GM12878 (cell line): ENCODE measurements around the gene ALG12.

Experiments
- EGR1 ChIP-seq, 2 experiments: IDR thresholded peaks; 1 replicate in 1 of 2; 2 replicates in 1 of 2; pipeline ENCODE4 v1.6.1; 2011 to 2012; ENCODE audit warnings: low read depth in 2 of 2, low read length in 2 of 2, borderline replicate concordance in 1 of 2, mild to moderate bottlenecking in 1 of 2, moderate library complexity in 1 of 2
- GATAD2B ChIP-seq: fragments of 450-650 bp; conservative IDR thresholded peaks from 2 replicates; pipeline ENCODE4 v1.6.1; 2017; ENCODE audit warnings: low read depth, mild to moderate bottlenecking, moderate library complexity
- POLR2A ChIP-seq: IDR thresholded peaks from 2 replicates; pipeline ENCODE4 v1.6.1; 2011; ENCODE audit warnings: low read depth, mild to moderate bottlenecking, low read length
- RBBP5 ChIP-seq: fragments of 200-600 bp; sonication (generic); conservative IDR thresholded peaks from 2 replicates; pipeline ENCODE4 v1.6.1; 2016
- TF ChIP-seq, protein P1 (sequence below), 3 experiments: IDR thresholded peaks in 2 of 3; conservative IDR thresholded peaks in 1 of 3; 2 replicates each; pipeline ENCODE4 v1.5.1; 2011; ENCODE audit warnings: low read depth in 3 of 3, low read length in 3 of 3, mild to moderate bottlenecking in 3 of 3, control low read depth in 2 of 3, moderate library complexity in 2 of 3, inconsistent platforms in 1 of 3, mixed read lengths in 1 of 3; ENCODE audit not compliant: control insufficient read depth in 2 of 3, insufficient read depth in 1 of 3; ENCODE audit errors: extremely low read depth in 1 of 3
- TF ChIP-seq, protein P2 (sequence below): IDR thresholded peaks from 2 replicates; pipeline ENCODE4 v1.6.1; 2012; ENCODE audit warnings: low read depth, low read length, improper control_type of control experiment
- TF ChIP-seq, protein P3 (sequence below): IDR thresholded peaks from 2 replicates; pipeline ENCODE4 v1.6.1; 2012; ENCODE audit warnings: low read length, inconsistent platforms
- TF ChIP-seq, protein P4 (sequence below): fragments of 450-650 bp; IDR thresholded peaks from 2 replicates; pipeline ENCODE4 v1.6.1; 2016; ENCODE audit warnings: mild to moderate bottlenecking, moderate library complexity, borderline replicate concordance

DNA sequence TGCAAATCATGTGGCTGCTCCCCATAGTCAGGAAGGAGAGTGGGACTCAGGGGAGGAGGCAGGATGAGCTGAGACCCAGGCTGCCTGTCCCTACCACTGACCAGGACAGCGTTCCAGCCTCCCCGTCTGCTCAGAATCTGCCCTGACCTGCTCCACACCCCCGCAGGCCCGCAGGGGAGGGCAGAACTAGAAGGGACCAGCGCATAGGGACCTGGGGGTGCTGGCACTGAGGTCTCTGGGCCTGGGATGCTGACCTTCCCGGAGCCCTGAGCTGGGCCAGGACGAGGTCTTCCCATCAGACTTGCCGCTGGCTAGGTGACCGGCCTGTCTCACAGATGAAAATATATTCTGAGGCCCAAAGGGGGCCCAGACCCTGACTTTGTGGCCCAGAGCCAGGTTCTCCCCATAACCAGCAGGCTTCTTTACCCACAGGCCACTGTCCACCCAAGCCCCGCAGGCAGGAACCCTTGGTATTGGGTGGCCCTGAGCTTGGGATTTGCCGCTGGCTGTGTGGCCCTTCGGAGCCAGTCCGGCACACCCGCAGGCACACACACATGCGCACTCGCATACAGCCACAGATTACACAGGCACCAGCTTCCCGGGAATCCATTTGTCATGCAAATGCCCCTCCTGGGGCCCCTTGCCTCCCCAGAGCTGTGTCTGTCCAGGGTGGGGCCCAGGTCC, 28.5 kb upstream of the ALG12 start:
- no peak for TF ChIP-seq GATAD2B
- TF ChIP-seq, protein P1, sequence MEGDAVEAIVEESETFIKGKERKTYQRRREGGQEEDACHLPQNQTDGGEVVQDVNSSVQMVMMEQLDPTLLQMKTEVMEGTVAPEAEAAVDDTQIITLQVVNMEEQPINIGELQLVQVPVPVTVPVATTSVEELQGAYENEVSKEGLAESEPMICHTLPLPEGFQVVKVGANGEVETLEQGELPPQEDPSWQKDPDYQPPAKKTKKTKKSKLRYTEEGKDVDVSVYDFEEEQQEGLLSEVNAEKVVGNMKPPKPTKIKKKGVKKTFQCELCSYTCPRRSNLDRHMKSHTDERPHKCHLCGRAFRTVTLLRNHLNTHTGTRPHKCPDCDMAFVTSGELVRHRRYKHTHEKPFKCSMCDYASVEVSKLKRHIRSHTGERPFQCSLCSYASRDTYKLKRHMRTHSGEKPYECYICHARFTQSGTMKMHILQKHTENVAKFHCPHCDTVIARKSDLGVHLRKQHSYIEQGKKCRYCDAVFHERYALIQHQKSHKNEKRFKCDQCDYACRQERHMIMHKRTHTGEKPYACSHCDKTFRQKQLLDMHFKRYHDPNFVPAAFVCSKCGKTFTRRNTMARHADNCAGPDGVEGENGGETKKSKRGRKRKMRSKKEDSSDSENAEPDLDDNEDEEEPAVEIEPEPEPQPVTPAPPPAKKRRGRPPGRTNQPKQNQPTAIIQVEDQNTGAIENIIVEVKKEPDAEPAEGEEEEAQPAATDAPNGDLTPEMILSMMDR (IDR thresholded peaks at IDR 0.05 in 2 of 3, conservative IDR thresholded peaks at IDR 0.05 in 1 of 3; ENCODE audit: control insufficient read depth in 2 of 3, extremely low read depth in 1 of 3, insufficient read depth in 1 of 3, low read depth in 3 of 3, low read length in 3 of 3): no peak
- no peak for TF ChIP-seq POLR2A
- TF ChIP-seq, protein P2, sequence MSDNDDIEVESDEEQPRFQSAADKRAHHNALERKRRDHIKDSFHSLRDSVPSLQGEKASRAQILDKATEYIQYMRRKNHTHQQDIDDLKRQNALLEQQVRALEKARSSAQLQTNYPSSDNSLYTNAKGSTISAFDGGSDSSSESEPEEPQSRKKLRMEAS: no peak
- TF ChIP-seq, protein P3, sequence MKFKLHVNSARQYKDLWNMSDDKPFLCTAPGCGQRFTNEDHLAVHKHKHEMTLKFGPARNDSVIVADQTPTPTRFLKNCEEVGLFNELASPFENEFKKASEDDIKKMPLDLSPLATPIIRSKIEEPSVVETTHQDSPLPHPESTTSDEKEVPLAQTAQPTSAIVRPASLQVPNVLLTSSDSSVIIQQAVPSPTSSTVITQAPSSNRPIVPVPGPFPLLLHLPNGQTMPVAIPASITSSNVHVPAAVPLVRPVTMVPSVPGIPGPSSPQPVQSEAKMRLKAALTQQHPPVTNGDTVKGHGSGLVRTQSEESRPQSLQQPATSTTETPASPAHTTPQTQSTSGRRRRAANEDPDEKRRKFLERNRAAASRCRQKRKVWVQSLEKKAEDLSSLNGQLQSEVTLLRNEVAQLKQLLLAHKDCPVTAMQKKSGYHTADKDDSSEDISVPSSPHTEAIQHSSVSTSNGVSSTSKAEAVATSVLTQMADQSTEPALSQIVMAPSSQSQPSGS: no peak
- no peak for TF ChIP-seq RBBP5
- TF ChIP-seq EGR1 (IDR thresholded peaks at IDR 0.05; ENCODE audit: borderline replicate concordance in 1 of 2, low read depth in 2 of 2, low read length in 2 of 2): no peak
- TF ChIP-seq, protein P4, sequence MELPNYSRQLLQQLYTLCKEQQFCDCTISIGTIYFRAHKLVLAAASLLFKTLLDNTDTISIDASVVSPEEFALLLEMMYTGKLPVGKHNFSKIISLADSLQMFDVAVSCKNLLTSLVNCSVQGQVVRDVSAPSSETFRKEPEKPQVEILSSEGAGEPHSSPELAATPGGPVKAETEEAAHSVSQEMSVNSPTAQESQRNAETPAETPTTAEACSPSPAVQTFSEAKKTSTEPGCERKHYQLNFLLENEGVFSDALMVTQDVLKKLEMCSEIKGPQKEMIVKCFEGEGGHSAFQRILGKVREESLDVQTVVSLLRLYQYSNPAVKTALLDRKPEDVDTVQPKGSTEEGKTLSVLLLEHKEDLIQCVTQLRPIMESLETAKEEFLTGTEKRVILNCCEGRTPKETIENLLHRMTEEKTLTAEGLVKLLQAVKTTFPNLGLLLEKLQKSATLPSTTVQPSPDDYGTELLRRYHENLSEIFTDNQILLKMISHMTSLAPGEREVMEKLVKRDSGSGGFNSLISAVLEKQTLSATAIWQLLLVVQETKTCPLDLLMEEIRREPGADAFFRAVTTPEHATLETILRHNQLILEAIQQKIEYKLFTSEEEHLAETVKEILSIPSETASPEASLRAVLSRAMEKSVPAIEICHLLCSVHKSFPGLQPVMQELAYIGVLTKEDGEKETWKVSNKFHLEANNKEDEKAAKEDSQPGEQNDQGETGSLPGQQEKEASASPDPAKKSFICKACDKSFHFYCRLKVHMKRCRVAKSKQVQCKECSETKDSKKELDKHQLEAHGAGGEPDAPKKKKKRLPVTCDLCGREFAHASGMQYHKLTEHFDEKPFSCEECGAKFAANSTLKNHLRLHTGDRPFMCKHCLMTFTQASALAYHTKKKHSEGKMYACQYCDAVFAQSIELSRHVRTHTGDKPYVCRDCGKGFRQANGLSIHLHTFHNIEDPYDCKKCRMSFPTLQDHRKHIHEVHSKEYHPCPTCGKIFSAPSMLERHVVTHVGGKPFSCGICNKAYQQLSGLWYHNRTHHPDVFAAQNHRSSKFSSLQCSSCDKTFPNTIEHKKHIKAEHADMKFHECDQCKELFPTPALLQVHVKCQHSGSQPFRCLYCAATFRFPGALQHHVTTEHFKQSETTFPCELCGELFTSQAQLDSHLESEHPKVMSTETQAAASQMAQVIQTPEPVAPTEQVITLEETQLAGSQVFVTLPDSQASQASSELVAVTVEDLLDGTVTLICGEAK: no peak
